ENCODE results near the gene AAR2. TPM values are rescaled to one million over a fixed set of nuclear protein-coding genes. Genes with fewer than 3 reads are reported as not detected.

The AAR2 gene
- total RNA-seq, 1 experiment from 2014 or later: 36.9 TPM

GRCh38 chr20:36303020-36303595 lies 66.8 kb downstream of the AAR2 start:
- Histone ChIP-seq H3K14ac (ENCODE audit: insufficient read depth, low read length) (no peak overlapping the region), H3K9ac (ENCODE audit: extremely low read depth, insufficient read length, low read length) (no peak overlapping the region), H2BK120ac (ENCODE audit: low read depth, low read length, poor library complexity, severe bottlenecking) (no peak overlapping the region), H3K18ac (ENCODE audit: insufficient read length, low read depth, low read length) (no peak overlapping the region), H4K5ac (ENCODE audit: insufficient read length, low read depth, low read length) (no peak overlapping the region), H3K9me3 (ENCODE audit: control insufficient read depth, low read depth, low read length) (no peaks in the 10 kb centered on the region), H2AFZ (ENCODE audit: low read length) (no peak overlapping the region), H3K27me3 (ENCODE audit: insufficient read depth, low read length) (peaks cover 5% of the 10 kb centered on the region; the same call in 1 of the 2 replicates), H4K20me1 (ENCODE audit: control insufficient read depth, insufficient read depth, insufficient read length) (peaks cover 3% of the 10 kb centered on the region), H2BK12ac (ENCODE audit: insufficient read length, low read depth, low read length) (no peak overlapping the region), H3K4ac (ENCODE audit: low read depth, low read length) (no peak overlapping the region), H3K23ac (ENCODE audit: insufficient read length, low read depth, low read length) (no peak overlapping the region), H3K4me2 (ENCODE audit: insufficient read depth, insufficient read length, low read length) (no peak overlapping the region), H4K8ac (replicated peaks; ENCODE audit: insufficient read length, low read depth, low read length) (no peak overlapping the region), H3K23me2 (ENCODE audit: insufficient read length, low read depth, low read length, poor library complexity, severe bottlenecking) (peaks cover 11% of the 10 kb centered on the region), H3K79me2 (ENCODE audit: insufficient read depth, low read length) (no peaks in the 10 kb centered on the region), H2BK5ac (ENCODE audit: insufficient read length, low read length) (no peak overlapping the region), H4K91ac (ENCODE audit: insufficient read length, low read depth, low read length) (no peak overlapping the region), H3K4me1 (ENCODE audit: insufficient read depth, low read length) (no peaks in the 10 kb centered on the region), H2BK15ac (ENCODE audit: low read depth, low read length) (no peak overlapping the region), H3K79me1 (ENCODE audit: insufficient read depth, low read depth, low read length, poor library complexity, severe bottlenecking) (no peaks in the 10 kb centered on the region), H2AK5ac (ENCODE audit: insufficient read length, low read length) (no peak overlapping the region), H3T11ph (ENCODE audit: low read length) (no peak overlapping the region), H3K27ac (ENCODE audit: insufficient read length, low read depth, low read length) (no peak overlapping the region), H3K56ac (ENCODE audit: insufficient read length, low read depth, low read length) (no peak overlapping the region), H2BK20ac (ENCODE audit: low read depth, low read length, poor library complexity, severe bottlenecking) (no peak overlapping the region)
- Mint-ChIP-seq H3K9me3 (no peaks in the 10 kb centered on the region), H3K4me1 (peaks cover 9 to 24% of the 10 kb centered on the region in 2 experiments), H3K4me3 (no peak overlapping the region), H3K27me3 (ENCODE audit: low read depth) (peaks cover 64% of the 10 kb centered on the region), H3K27ac (no peak overlapping the region), H3K36me3 (ENCODE audit: insufficient read depth in 1 of 3, low read depth in 3 of 3) (no peaks in the 10 kb centered on the region)
- DNase-seq: no peak
- WGBS (ENCODE audit: extremely low coverage, insufficient read length, low lambda C conversion rate): no CpG with 5 or more reads among the region's 14 CpGs
- TF ChIP-seq CTCF (conservative IDR thresholded peaks at IDR 0.05): no peak

All from H9 (cell line).